Type B pancreatic cell (in vitro differentiated cells): ENCODE results near the gene FOXP4. TPM values are rescaled to one million over a fixed set of nuclear protein-coding genes. Genes with fewer than 3 reads are reported as not detected.

Source experiments
- DNase-seq: peaks from one replicate; pipeline ENCODE4 v3.0.0; 2021; ENCODE audit warnings: mixed read lengths; ENCODE audit not compliant: unreplicated experiment; ENCODE audit errors: extremely low spot score
- H3K27ac Mint-ChIP-seq: 2 replicates; pipeline ENCODE4 v1.8.0; 2021; ENCODE audit warnings: mild to moderate bottlenecking, mixed read lengths
- H3K27me3 Mint-ChIP-seq: 2 replicates; pipeline ENCODE4 v1.8.0; 2021; ENCODE audit warnings: mixed read lengths
- H3K36me3 Mint-ChIP-seq: 2 replicates; pipeline ENCODE4 v1.8.0; 2021; ENCODE audit warnings: mixed read lengths
- H3K4me1 Mint-ChIP-seq: one replicate; pipeline ENCODE4 v1.8.0; 2021; ENCODE audit warnings: mixed read lengths; ENCODE audit not compliant: unreplicated experiment
- H3K4me3 Mint-ChIP-seq: 2 replicates; pipeline ENCODE4 v1.8.0; 2021; ENCODE audit warnings: mild to moderate bottlenecking, mixed read lengths
- H3K9me3 Mint-ChIP-seq: 2 replicates; pipeline ENCODE4 v1.8.0; 2021; ENCODE audit warnings: mixed read lengths
- CTCF ChIP-seq: fragments of 200-600 bp; sonication (generic); conservative IDR thresholded peaks from 2 replicates; pipeline ENCODE4 v1.5.0; 2021; ENCODE audit warnings: antibody characterized with exemption, mild to moderate bottlenecking
- total RNA-seq: library from RNA; stranded (reverse); gene quantifications from 2 replicates; pipeline ENCODE4 v1.2.1, GENCODE V29; 2021; ENCODE audit warnings: low replicate concordance

Gene FOXP4
- total RNA-seq, 1 donor from 2014 or later: 100 TPM

- Mint-ChIP-seq H3K9me3 (no peaks in the 10 kb centered on the region), H3K27me3 (peaks cover under 1% of the 10 kb centered on the region), H3K36me3 (no peaks in the 10 kb centered on the region), H3K4me3 (no peak overlapping the region), H3K27ac (no peak overlapping the region), H3K4me1 (peaks cover 27% of the 10 kb centered on the region)
- no peak for DNase-seq
- no peak for TF ChIP-seq CTCF
These were observed 54.5 kb downstream of the FOXP4 start for GRCh38 chr6:41600499-41601247.

GRCh38 chr6:41601248-41601549, 55.0 kb downstream of the FOXP4 start:
- Mint-ChIP-seq H3K4me3 (no peak overlapping the region), H3K4me1 (peaks cover 27% of the 10 kb centered on the region), H3K27me3 (peaks cover 4% of the 10 kb centered on the region), H3K36me3 (no peaks in the 10 kb centered on the region), H3K9me3 (no peaks in the 10 kb centered on the region), H3K27ac (no peak overlapping the region)
- no peak for TF ChIP-seq CTCF
- DNase-seq: no peak

GRCh38 chr6:41602422-41602743, 56.2 kb downstream of the FOXP4 start:
- Mint-ChIP-seq H3K36me3 (no peaks in the 10 kb centered on the region), H3K4me3 (peak overlapping the region; percentile 74), H3K9me3 (no peaks in the 10 kb centered on the region), H3K27me3 (peaks cover 4% of the 10 kb centered on the region), H3K27ac (peak overlapping the region; percentile 77), H3K4me1 (peaks cover 21% of the 10 kb centered on the region)
- no peak for DNase-seq
- TF ChIP-seq CTCF: no peak

- DNase-seq: peak; percentile 86
- H3K27ac Mint-ChIP-seq: peak overlapping the region; percentile 77
- H3K27me3 Mint-ChIP-seq: peaks cover 4% of the 10 kb centered on the region
- no peaks in the 10 kb centered on the region for H3K36me3 Mint-ChIP-seq
- peaks cover 21% of the 10 kb centered on the region for H3K4me1 Mint-ChIP-seq
- peak overlapping the region; percentile 74 for H3K4me3 Mint-ChIP-seq
- no peaks in the 10 kb centered on the region for H3K9me3 Mint-ChIP-seq
- TF ChIP-seq CTCF: peak; percentile 97
These were observed 56.9 kb downstream of the FOXP4 start for GRCh38 chr6:41602864-41603608.

GRCh38 chr6:41604006-41604405, 57.8 kb downstream of the FOXP4 start:
- Mint-ChIP-seq H3K4me1 (peaks cover 21% of the 10 kb centered on the region), H3K4me3 (no peak overlapping the region), H3K36me3 (no peaks in the 10 kb centered on the region), H3K27me3 (peaks cover 4% of the 10 kb centered on the region), H3K9me3 (no peaks in the 10 kb centered on the region), H3K27ac (no peak overlapping the region)
- DNase-seq: no peak
- TF ChIP-seq CTCF: no peak
